Left kidney (tissue), 2 donors: ENCODE data around the gene IQGAP3. TPM values are rescaled to one million over a fixed set of nuclear protein-coding genes. Genes with fewer than 3 reads are reported as not detected.

Experiments
- DNase-seq: peaks from one replicate; pipeline ENCODE4 v3.0.0-alpha.2; 2013
- polyA plus RNA-seq: library from polyadenylated mRNA; unstranded; fragments of 120-200 nt; gene quantifications from one replicate; pipeline ENCODE4 v1.2.1, GENCODE V29; 2013; ENCODE audit not compliant: insufficient read length

Gene IQGAP3
- polyA plus RNA-seq, 1 donor = 22.8 TPM

DNA sequence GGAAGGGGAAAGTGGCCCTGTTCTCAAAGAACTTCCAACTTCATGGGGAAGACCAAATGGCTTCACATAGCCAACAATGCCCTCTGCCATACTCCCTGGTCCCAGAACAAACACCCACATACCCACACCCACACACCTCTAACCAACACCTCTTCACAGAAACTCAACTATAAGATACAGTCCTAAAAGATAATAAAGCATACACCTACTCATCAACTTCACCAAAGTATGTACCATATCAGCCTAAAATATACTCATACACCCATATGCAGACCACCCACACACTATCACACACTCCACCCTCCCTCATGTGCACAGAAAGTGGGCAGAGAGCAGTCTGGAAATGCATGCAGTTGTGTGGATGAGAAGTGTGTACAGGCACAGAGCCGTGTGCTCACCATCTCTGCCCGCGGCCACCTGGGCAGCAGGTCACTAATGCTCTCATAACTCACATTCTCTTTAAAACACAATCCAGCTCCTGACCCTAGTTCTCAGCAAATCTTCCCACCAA lies 27.7 kb downstream of the IQGAP3 start:
- no peak for DNase-seq

DNA sequence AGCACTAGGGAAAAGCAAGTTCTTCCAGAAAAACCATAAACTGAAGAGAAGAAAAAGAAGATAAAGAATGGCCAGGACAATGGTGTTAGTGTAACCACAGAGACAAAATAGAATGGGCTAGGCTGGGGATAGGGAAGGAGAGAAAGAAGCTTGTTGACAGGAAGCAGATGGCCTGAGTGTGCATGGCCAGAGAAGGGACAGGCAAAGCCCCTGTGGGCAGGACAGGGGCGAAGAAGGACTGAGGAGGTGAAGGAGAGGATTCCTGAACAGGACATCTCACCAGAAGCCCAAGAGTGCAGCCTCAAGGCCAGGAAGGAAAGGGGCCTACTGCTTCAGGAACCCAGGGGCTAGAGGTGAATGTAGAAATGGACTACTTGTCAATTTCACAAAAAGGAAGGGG lies 29.3 kb downstream of the IQGAP3 start:
- DNase-seq = no peak

DNA sequence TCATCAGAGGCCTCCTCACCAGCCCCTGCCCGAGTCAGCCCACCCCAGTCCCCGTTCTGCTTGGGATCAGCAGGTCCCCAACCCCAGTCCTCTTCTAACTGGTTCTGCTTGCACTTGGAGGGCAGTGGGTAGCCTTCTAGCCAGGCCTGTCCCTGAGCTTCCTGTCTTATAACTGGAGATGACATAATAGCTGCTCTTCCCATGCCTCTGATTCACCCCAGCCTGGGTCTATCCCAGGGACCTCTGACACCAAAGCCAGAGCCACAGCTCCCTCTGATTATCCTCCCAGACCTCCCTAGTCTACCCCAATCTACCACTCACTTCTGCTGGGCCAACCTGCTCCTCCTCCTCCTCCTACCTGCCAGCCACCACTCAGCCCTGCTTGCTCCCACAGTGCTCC lies 31.4 kb downstream of the IQGAP3 start:
- no peak for DNase-seq

DNA sequence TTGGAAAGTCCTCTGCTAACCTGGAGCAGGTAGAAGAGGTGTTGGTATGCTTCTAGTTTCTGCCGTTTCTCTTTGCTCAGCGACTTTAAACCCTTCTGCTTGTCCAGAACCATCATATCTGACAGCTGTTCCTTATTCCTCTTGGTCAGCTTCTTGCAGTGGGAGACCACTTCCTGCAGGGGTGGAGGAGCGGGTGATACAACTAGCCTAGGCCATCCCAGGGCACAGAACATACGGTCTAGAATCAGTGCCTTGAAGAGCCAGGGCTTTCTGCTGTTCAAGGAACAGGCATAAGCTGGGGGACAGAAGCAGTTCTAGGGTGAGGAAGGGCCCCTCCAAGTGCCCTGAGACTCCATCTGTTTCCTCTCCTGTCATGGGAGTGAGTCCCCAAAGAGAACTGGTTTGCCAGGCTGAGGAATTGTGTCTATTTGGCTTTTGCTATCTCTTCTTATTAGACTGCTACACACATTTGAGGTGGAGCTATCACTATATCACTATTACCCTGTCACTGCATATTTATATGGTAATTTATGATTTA lies 32.5 kb downstream of the IQGAP3 start:
- DNase-seq = no peak

DNA sequence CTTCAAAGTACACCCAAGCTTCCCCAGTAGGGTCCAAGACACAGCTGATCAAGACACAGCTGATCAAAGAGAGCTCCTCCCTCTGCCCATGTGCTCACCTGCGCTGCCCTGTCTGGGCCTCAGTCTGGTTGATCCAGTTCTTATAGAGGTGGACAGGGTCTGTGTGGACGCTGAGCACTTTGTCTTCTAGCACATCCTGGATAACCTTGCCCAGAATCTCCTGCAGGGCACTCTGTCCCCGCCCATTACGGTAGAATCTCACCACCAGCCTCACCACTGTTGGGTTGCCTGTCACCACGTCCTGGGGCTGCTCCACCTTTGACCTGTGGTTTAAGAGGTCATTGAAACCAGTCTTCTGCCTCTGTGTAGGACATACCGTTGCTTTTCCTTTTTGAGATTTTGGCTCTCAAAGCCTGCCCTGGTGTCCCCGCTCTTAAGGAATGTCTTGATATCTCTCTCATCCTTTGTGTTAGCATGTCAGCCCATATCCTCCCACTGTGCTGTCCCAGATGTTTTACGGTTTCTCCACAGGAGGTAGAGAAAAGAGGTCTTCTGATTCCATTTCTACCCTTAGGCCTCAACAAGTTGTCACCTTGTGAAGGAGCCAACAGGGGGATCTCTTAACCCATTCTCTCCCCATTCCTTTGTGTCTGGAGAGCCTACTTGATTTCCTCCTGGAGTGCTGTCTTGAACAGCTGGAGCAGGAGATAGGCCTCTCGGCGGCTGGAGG lies 33.5 kb downstream of the IQGAP3 start:
- DNase-seq = no peak

DNA sequence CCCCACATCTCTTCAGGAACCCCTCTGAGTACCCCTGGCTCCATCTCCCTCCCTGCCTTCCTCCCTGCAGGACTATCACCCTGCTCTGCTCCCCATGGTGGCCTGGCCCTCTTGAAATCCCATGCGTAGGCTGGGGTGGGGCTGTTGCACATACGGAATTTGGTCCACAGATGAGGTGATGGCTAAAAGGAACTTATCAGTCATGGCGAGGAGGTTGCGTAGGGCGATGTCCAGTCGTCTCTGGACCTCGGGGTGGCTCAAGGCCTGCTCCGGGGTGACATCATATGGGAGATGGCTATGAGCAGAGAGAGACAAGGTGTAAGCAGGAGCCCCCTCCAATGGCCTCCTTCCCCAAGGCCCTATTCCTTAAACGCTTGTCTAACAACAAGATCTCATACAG lies 35.3 kb downstream of the IQGAP3 start:
- DNase-seq = no peak

DNA sequence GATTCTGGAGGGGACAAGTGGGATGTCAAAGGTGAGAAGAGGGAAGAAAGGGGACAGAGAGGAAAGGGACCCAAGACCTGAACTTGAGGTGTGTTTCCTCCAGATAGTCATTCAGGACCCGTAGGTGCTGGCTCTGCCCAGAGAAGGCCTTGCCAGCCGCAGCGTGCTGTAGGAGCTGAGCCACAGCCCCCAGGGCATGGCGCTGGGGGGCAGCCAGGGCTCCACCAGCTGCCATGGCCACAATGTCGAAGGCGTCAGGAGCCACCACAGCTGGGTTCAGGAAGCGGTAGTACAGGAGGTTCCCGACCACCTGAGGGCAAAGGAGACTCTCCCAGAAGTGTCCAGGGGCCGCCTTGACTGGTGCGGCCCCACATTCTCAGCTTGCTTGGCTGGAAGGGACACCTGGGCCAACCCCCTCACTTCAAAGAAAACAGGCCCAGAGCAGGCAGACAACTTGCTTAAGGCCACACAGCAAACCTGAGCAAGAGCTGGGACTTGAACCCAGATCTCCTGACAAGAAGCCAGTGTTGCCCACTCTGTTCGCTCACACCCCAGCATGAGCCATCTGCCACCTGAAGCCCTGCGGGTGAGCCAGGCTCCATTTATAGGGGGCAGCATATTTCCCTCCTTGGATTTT lies 37.8 kb downstream of the IQGAP3 start:
- DNase-seq = no peak

DNA sequence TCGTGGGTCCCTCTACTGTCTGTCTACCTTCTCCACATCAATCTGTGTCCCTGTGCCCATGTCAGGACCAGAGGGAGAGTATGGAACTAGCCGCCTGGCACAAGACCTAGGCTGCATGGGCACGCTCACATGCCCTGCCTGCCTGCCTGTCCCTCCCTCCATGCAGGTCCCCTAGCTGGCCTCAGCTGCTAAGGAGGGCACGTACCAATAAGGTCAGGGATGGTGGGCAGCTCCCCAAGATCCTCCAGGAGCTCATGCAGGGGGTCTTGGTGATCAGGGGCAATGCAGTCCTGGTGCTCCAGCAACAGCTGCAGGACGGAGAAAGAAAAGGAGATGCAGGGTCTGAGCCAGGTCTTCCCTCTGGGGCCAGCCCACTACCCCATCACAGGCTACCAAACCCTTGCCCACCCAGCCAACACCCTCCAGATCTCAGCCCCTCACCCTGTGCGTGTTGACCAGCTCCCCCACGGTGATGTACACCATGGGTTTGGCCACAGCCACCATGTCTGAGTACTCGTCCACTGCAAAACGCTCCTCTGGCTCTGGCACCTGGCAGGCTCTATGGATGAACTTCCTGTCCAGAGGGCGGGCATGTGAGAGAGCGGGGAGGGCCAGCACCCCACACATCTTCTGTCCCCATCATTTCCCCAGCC lies 38.7 kb downstream of the IQGAP3 start:
- no peak for DNase-seq

DNA sequence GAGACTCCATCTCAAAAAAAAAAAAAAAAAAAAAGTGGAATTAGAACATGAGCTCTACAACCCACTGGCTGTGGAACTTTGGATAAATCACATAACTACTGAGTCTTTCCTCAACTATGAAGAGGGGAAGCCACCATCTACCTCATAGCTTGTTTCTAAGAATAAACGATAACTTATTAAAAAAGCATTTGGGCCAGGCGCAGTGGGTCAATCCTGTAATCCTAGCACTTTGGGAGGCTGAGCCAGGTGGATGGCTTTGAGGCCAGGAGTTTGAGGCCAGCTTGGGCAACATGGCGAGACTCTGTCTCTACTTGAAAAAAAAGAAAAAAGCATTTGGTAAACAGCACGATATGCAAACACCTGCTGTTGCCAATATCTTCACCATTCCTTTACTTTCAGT lies 40.0 kb downstream of the IQGAP3 start:
- DNase-seq = no peak

DNA sequence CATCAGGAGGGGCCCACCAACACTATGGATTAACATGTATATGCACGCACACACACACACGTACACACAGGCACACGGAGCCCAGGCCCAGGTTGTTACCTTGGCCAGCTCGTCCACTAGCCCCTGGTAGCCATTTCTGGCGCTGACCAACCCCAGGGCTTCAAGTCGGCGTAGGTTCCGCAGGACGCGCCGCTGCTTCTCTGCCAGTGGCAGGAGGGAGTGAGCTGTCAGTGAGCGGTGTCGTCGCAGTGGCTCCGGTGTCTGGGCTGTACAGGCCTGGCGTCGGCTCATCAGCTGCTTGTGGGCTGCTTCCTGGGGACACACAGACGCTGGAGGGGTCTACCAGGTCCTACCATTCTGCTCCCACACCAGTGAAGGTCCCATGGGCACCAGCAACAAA lies 42.4 kb downstream of the IQGAP3 start:
- DNase-seq = no peak

DNA sequence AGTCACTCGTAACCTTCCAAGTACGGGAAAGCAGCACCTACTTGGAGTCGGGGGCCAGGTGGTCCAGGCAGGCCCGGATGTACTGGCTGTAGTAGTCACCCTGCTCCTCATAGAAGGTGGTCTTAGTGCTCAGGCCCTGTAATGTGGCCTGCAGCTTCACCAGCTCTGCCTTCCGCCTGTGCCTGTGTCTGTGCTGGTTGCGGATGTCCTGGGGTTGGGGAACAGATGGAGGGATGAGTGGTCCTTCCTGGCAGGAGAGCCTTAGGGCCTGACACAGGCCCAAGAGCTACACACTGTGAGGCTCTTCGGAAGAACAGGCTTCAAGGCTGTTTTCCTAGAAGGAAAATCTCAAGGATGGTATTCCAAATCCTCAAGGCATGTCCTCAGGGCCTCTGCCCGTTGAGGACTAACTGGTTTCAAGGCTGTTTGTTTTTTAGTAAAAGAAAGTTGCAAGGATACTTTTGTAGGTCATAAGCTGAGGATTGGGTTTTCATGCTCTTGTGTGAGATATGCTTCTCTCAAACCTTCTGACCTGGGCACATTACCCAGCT lies 43.4 kb downstream of the IQGAP3 start:
- DNase-seq = no peak

DNA sequence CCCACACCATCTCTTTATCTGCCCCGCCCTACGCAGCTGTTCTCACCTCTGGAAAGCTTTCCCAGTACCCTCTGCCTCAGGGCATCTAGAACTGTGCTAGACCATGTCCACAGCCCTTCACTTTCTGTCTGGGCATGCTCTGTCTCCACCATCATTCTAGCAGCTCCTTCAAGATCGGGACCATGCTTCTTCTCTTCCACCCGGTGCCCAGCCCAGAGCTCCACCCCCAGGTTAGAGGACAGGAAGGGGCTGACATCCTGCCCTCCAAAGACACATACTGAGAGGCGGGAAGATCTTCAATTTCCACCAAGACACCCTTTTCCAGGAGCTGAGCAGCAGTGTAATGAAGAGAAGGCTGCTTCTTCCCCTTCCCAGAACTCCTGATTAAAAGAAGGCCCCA lies 44.1 kb downstream of the IQGAP3 start:
- DNase-seq = no peak

DNA sequence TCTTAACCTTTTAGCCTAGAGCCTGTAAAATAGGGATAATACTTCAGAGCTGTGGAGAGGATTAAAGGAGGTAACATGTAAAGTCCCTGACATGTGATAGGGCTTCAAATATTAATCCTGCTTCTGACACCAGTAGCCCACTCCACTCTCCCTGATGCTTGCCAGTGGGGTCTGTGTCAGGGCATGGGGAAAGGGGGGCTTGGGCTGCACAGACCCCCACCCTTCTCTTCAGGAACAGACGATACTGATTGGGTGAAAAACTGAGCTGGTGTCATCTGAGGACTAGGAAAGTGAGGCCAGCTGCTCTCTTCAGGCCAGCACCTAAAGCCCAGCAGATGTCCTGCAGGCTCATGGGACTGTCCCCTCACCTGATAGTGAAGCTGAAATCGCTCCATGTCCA lies 44.8 kb downstream of the IQGAP3 start:
- DNase-seq = no peak

DNA sequence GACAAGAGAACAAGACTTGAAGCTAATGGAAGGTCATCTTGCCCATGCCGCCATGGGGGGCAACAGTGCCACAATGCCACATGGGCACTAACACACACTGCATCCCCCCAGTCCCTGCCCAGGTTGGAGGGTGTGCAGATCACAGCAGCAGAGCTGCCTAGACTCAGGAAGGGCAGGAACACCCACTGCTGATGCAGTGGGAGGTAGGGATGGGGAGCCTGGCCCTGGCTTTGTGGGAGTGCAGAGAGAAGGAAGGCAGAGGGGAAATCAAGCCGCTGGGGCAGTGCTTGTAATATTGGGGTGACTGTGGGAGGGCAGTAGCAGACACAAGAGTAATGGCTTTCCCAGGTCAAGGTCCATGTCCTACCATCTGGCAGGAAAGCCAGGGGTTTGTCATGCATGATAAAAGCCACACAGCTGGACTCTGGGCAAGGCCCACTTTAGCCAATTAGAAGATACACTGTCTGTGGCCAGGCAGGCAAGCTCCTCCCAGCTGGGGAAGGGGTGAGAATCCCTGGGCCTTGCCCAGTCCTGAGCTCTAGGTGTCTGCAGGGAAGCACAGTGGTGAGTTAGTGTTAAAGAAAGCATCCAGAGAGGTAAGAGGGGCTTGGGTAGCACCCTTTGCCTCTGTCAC lies 46.4 kb downstream of the IQGAP3 start:
- DNase-seq = no peak

DNA sequence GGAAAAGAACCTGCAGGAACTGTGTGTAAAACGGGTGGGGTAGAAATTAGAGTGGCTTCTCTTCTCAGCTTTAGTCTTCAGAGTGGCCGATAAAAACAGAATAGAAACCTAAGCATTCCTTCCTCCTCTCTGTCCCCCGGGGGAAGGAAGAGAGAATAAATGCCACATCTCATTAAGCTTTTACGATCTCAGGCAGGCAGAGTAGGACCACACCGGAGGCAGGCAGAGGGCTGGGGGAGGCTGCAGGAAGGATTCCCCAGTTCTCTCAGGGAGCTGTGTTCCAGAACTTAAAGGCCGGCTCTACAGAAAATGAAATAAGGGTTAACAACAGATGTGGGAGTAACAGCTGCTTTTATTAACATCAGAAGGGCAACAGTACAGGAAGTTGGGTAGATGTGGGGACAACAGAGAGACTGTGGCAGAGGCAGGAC lies 47.3 kb downstream of the IQGAP3 start:
- DNase-seq = no peak

DNA sequence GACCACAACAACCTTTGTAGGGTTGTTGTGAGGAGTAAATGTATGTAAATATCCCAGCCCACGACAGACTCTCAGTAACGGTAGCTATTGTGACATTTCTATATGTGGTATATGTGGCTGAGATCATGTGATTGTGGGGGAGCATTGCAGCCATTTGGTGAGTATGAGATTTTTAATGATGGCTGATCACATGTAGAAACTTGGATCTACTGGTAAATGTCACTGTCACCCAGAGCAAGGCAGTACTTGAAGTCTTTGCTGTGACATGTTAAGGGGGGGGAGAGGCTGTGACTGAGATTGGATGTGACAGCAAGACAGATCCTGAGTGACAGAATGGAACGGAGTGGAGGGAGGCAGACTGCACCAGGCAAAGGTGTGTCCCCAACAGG lies 47.9 kb downstream of the IQGAP3 start:
- no peak for DNase-seq

DNA sequence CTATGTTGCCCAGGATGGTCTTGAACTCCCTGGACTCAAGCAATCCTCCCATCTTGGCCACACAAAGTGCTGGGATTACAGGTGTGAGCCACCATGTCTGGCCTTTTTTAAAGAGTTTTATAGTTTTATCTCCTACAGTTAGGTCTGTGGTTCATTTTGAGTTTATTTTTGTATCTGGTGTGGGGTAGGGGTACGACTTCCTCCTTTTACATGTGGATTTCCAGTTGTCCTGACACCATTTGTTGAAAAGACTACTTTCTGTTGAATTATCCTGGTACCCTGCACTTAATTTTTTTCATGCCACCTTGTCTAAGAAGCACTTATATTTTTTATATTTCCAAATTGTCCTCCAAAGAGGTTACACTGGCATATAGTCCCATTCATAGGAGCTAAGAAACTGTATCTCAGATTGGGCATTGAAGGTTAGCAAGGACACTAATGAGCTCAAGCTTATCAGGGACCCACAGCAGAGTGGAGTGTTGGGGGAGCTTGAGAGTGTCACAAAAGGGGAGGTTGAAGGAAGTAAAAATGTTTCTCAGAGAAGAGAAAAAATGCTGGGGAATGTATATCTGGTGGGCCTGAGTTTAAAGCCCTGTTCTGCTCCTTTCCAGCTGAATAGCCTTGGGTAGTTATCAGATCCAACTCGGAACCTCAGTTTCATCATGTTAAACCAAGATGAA lies 48.4 kb downstream of the IQGAP3 start:
- DNase-seq = no peak

DNA sequence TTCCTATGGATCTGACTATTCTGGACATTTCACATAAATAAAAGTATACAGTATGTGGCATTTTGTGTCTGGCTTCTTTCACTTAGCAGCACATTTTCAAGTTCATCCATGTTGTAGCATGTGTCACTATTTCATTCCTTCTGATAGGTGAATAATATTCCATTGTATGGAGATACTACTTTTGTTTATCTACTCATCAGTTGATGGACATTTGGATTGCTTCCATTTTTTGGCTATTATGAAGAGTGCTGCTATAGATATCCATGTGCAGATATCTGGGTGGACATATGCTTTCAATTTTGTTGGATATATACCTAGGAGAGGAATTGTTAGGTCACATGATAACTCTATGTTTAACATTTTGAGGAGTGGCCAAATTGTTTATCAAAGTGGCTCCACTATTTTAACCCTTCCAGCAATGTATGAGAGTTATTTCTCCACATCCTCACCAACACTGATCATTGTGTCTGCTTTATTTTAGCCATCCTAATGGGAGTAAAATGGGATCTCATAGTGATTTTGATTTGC lies 49.9 kb downstream of the IQGAP3 start:
- no peak for DNase-seq

DNA sequence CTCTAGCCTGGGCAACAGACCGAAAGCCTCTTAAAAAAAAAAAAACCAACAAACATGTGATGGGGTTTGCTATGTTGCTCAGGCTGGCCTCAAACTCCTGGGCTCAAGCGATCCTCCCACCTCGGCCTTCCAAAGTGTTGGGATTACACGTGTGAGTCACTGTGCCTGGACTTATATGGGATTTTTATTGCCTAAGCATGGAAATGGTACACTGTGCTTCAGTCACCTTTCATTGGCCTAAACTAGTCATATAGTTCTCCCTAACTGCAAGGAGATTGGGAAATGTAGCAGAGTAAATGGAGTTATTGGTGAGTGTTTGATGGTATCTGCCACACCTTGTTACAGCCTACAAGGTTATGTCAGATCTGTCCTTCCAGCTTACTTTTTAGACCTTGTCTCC lies 54.6 kb downstream of the IQGAP3 start:
- DNase-seq = no peak

DNA sequence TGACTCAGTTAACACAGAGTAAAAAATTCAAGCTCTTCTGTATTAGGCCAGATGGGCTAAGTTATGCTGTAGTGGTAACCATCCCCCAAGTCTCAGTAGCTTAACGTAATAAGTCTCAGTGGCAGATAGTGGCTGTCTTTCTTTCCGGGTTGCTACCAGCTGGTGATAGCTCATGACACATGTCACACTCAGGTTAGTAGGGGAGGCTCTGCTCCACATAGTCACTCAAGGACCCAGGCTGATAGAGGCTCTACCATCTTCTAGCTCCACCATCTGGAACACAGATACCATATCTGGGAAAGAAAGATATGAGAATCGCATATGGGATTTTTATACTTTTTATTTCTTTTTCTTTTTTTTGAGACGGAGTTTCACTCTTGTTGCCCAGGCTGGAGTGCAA lies 55.5 kb downstream of the IQGAP3 start:
- DNase-seq = no peak

DNA sequence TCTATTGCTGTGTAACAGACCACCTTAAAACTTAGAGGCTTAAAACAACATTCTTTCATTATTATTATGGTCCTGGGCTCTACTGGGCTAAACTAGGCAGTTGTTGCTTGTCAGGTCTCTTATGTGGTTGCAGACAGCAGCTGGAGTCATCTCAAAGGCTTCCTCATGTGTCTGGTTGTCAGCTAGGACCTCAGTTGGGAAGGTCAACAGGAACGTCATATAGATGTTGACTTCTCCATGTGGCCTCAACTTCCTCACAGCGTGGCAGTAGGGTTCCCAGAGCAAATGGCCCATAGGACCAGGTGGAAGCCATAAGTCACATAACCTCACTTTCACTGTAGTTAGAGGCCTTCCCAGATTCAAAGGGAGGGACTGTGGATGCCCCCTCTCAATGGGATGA lies 56.4 kb downstream of the IQGAP3 start:
- no peak for DNase-seq

DNA sequence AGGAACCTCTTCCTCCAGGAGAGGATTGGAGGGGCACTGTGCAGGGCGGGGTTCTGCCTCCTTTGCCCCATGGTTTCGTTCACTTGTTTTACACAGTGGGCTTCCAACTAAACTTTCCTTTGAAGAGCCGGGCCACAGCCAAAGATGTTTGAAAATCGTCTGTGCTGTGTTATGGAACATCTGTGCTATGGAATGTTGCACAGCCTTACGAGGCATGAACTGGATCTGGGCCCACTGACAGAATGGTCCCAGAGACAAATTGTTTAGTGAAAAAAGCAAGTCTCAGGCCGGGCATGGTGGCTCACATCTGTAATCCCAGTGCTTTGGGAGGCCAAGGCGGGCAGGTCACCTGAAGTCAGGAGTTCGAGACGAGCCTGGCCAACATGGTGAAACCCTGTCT lies 59.2 kb downstream of the IQGAP3 start:
- DNase-seq = no peak
